ENCODE data around the gene RABGAP1L. TPM values are rescaled to one million over a fixed set of nuclear protein-coding genes. Genes with fewer than 3 reads are reported as not detected.
"Not testable (repeated sequence)": the region's sequence is repeated elsewhere in the genome, so short reads cannot be mapped to it uniquely, and the experiment has no call there.

The RABGAP1L gene
- total RNA-seq, 1 donor from 2014 or later = 28.8 TPM

DNA sequence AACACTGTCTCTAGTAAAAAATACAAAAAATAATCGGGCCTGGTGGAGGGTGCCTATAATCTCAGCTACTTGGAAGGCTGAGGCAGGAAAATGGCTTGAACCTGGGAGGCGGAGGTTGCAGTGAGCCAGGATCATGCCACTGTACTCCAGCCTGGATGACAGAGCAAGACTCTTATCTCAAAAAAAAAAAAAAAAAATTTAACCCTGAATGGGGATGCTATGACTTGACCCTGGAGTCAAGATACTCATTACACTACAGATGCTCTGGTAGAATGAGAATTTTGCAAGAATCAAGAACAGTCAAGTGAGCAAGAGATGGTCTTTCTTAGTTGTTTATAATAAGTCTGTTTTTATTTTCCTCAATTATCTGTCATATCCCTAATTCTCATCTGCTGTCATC lies 542.2 kb downstream of the RABGAP1L start:
- Mint-ChIP-seq H3K36me3 (ENCODE audit: low read depth) (no peaks in the 10 kb centered on the region), H3K9me3 (no peaks in the 10 kb centered on the region), H3K27me3 (ENCODE audit: low read depth) (no peaks in the 10 kb centered on the region), H3K27ac (no peak overlapping the region), H3K4me1 (ENCODE audit: low read depth) (no peaks in the 10 kb centered on the region), H3K4me3 (ENCODE audit: low read depth) (no peak overlapping the region)
- DNase-seq (ENCODE audit: low spot score) = no peak
- intact Hi-C loops (cut with micrococcal nuclease) = no loop called here

GRCh38 chr1:174702011-174702410 lies 542.7 kb downstream of the RABGAP1L start:
- Mint-ChIP-seq H3K4me3 (ENCODE audit: low read depth) (no peak overlapping the region), H3K9me3 (no peaks in the 10 kb centered on the region)
- intact Hi-C loops (cut with micrococcal nuclease) = no loop called here

GRCh38 chr1:174703309-174703708 lies 544.0 kb downstream of the RABGAP1L start:
- no peak for DNase-seq (ENCODE audit: low spot score)
- H3K4me1 Mint-ChIP-seq (ENCODE audit: low read depth) = no peaks in the 10 kb centered on the region
- intact Hi-C loops (cut with micrococcal nuclease) = no loop called here
- no peaks in the 10 kb centered on the region for H3K36me3 Mint-ChIP-seq (ENCODE audit: low read depth)
- H3K9me3 Mint-ChIP-seq = no peaks in the 10 kb centered on the region
- no peaks in the 10 kb centered on the region for H3K27me3 Mint-ChIP-seq (ENCODE audit: low read depth)
- H3K4me3 Mint-ChIP-seq (ENCODE audit: low read depth) = no peak overlapping the region
- H3K27ac Mint-ChIP-seq = no peak overlapping the region

More at GRCh38 chr1:174702011-174702410, 542.7 kb downstream of the RABGAP1L start:
- Mint-ChIP-seq H3K27me3 (ENCODE audit: low read depth) (no peaks in the 10 kb centered on the region), H3K27ac (no peak overlapping the region), H3K4me1 (ENCODE audit: low read depth) (no peaks in the 10 kb centered on the region), H3K36me3 (ENCODE audit: low read depth) (no peaks in the 10 kb centered on the region)
- DNase-seq (ENCODE audit: low spot score) = no peak

- no peak overlapping the region for H3K4me3 Mint-ChIP-seq (ENCODE audit: low read depth)
Measured at GRCh38 chr1:174704300-174704699, 545.0 kb downstream of the RABGAP1L start.

DNA sequence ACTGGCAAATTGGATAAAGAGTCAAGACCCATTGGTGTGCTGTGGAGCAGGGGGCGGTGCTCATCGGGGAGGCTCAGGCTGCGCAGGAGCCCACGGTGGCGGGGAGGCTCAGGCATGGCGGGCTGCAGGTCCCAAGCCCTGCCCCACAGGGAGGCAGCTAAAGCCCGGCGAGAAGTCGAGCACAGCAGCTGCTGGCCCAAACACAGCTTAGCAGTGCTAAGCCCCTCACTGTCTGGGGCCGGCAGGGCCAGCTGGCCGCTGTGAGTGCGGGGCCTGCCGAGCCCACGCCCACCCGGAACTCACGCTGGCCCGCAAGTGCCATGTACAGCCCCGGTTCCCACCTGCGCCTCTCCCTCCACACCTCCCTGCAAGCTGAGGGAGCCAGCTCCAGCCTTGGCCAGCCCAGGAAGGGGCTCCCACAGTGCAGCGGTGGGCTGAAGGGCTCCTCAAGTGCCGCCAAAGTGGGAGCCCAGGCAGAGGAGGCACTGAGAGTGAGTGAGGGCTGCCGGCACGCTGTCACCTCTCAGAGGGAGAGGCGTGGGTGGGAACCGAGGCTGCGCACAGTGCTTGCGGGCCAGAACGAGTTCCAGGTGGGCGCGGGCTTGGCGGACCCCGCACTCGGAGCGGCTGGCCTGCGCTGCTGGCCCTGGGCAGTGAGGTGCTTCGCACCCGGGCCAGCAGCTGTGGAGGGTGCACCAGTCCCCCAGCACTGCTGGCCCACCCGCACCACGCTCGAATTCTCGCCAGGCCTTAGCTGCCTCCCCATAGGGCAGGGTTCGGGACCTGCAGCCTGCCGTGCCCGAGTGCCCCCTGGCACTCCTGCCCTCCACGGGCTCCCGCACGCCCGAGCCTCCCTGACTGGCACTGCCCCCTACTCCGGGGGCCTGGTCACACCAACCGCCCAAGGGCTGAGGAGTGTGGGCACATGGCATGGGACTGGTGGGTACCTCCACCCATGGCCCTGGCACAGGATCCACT lies 551.8 kb downstream of the RABGAP1L start:
- Mint-ChIP-seq H3K36me3 (ENCODE audit: low read depth) (no peaks in the 10 kb centered on the region), H3K4me3 (ENCODE audit: low read depth) (no peak overlapping the region), H3K4me1 (ENCODE audit: low read depth) (no peaks in the 10 kb centered on the region), H3K27ac (no peak overlapping the region), H3K27me3 (ENCODE audit: low read depth) (no peaks in the 10 kb centered on the region), H3K9me3 (peaks cover 3% of the 10 kb centered on the region)
- intact Hi-C loops (cut with micrococcal nuclease) = no loop called here
- no peak for DNase-seq (ENCODE audit: low spot score)

More at GRCh38 chr1:174704300-174704699, 545.0 kb downstream of the RABGAP1L start:
- Mint-ChIP-seq H3K36me3 (ENCODE audit: low read depth) (no peaks in the 10 kb centered on the region), H3K27me3 (ENCODE audit: low read depth) (no peaks in the 10 kb centered on the region), H3K9me3 (no peaks in the 10 kb centered on the region), H3K27ac (no peak overlapping the region), H3K4me1 (ENCODE audit: low read depth) (no peaks in the 10 kb centered on the region)
- intact Hi-C loops (cut with micrococcal nuclease) = no loop called here
- DNase-seq (ENCODE audit: low spot score) = no peak

DNA sequence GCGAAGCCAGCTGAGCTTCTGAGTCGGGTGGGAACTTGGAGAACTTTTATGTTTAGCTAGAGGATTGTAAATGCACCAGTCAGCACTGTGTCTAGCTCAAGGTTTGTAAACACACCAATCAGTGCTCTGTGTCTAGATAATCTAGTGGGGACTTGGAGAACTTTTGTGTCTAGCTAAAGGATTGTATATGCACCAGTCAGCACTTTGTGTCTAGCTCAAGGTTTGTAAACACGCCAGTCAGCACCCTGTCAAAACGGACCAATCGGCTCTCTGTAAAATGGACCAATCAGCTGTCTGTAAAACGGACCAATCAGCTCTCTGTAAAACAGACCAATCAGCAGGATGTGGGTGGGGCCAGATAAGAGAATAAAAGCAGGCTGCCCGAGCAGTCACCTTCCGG lies 552.5 kb downstream of the RABGAP1L start:
- H3K27me3 Mint-ChIP-seq (ENCODE audit: low read depth); H3K36me3 Mint-ChIP-seq (ENCODE audit: low read depth); H3K4me1 Mint-ChIP-seq (ENCODE audit: low read depth); H3K9me3 Mint-ChIP-seq; H3K4me3 Mint-ChIP-seq (ENCODE audit: low read depth); H3K27ac Mint-ChIP-seq; intact Hi-C loops (cut with micrococcal nuclease); DNase-seq (ENCODE audit: low spot score): not testable (repeated sequence)

DNA sequence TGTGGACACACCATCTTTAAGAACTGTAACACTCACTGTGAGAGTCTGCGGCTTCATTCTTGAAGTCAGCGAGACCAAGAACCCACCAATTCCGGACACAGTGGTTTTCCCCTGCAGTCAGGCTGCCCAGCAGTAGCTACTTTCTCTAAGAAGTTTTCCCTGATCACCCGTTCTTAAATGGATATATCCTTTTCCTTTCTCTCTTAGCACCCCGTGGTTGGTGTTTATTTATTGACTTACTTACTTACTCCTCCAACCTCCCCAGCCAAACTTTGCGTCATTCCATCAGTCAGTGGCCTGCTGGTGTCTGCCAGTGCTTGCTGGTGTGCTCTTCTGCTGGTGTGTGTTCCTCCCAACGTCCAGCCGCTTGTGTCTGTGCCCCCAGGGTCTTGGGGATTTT lies 553.2 kb downstream of the RABGAP1L start:
- Mint-ChIP-seq H3K9me3 (peaks cover 3% of the 10 kb centered on the region), H3K4me1 (ENCODE audit: low read depth) (no peaks in the 10 kb centered on the region), H3K36me3 (ENCODE audit: low read depth) (no peaks in the 10 kb centered on the region), H3K27me3 (ENCODE audit: low read depth) (no peaks in the 10 kb centered on the region), H3K27ac (no peak overlapping the region), H3K4me3 (ENCODE audit: low read depth) (no peak overlapping the region)
- DNase-seq (ENCODE audit: low spot score) = no peak
- intact Hi-C loops (cut with micrococcal nuclease) = no loop called here

DNA sequence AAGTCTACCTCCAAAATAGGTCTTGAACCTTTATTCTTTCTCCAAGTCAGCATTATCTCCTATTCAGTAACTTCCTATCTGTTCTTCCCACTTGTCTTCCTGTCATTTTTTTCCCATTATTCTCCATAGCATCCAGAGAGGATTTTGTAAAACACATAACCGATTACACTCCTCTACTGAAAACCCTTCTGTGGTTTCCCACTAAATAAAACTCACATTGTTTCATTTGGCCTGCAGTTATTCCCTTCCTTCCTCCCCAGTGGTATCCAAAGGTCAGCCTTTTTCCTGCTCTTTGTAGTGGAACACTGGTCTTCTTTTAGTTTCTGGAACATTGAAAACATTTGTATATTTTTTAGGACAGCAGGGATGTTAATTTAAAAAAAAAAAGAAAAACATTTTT lies 554.5 kb downstream of the RABGAP1L start:
- Mint-ChIP-seq H3K27ac (no peak overlapping the region), H3K9me3 (peaks cover 3% of the 10 kb centered on the region), H3K36me3 (ENCODE audit: low read depth) (no peaks in the 10 kb centered on the region), H3K4me1 (ENCODE audit: low read depth) (no peaks in the 10 kb centered on the region), H3K4me3 (ENCODE audit: low read depth) (no peak overlapping the region), H3K27me3 (ENCODE audit: low read depth) (no peaks in the 10 kb centered on the region)
- no peak for DNase-seq (ENCODE audit: low spot score)
- intact Hi-C loops (cut with micrococcal nuclease) = no loop called here

- H3K9me3 Mint-ChIP-seq = no peaks in the 10 kb centered on the region
- intact Hi-C loops (cut with micrococcal nuclease) = no loop called here
- H3K4me3 Mint-ChIP-seq (ENCODE audit: low read depth) = no peak overlapping the region
- DNase-seq (ENCODE audit: low spot score) = no peak
- no peaks in the 10 kb centered on the region for H3K4me1 Mint-ChIP-seq (ENCODE audit: low read depth)
- H3K27ac Mint-ChIP-seq = no peak overlapping the region
- peaks cover 3% of the 10 kb centered on the region for H3K27me3 Mint-ChIP-seq (ENCODE audit: low read depth)
- H3K36me3 Mint-ChIP-seq (ENCODE audit: low read depth) = no peaks in the 10 kb centered on the region
Measured at GRCh38 chr1:174719194-174719593, 559.9 kb downstream of the RABGAP1L start.

- no peaks in the 10 kb centered on the region for H3K9me3 Mint-ChIP-seq
- no peak overlapping the region for H3K27ac Mint-ChIP-seq
- no peak overlapping the region for H3K4me3 Mint-ChIP-seq (ENCODE audit: low read depth)
- DNase-seq (ENCODE audit: low spot score) = no peak
- no peaks in the 10 kb centered on the region for H3K36me3 Mint-ChIP-seq (ENCODE audit: low read depth)
- H3K27me3 Mint-ChIP-seq (ENCODE audit: low read depth) = peaks cover 5% of the 10 kb centered on the region
- intact Hi-C loops (cut with micrococcal nuclease) = no loop called here
- H3K4me1 Mint-ChIP-seq (ENCODE audit: low read depth) = peaks cover 2% of the 10 kb centered on the region
Measured at GRCh38 chr1:174720618-174721017, 561.3 kb downstream of the RABGAP1L start.

- DNase-seq (ENCODE audit: low spot score) = no peak
- Mint-ChIP-seq H3K9me3 (no peaks in the 10 kb centered on the region), H3K36me3 (ENCODE audit: low read depth) (no peaks in the 10 kb centered on the region), H3K27ac (no peak overlapping the region), H3K4me3 (ENCODE audit: low read depth) (no peak overlapping the region), H3K4me1 (ENCODE audit: low read depth) (peaks cover 2% of the 10 kb centered on the region), H3K27me3 (ENCODE audit: low read depth) (peaks cover 5% of the 10 kb centered on the region)
- intact Hi-C loops (cut with micrococcal nuclease) = no loop called here
Measured at GRCh38 chr1:174721246-174721645, 561.9 kb downstream of the RABGAP1L start.

DNA sequence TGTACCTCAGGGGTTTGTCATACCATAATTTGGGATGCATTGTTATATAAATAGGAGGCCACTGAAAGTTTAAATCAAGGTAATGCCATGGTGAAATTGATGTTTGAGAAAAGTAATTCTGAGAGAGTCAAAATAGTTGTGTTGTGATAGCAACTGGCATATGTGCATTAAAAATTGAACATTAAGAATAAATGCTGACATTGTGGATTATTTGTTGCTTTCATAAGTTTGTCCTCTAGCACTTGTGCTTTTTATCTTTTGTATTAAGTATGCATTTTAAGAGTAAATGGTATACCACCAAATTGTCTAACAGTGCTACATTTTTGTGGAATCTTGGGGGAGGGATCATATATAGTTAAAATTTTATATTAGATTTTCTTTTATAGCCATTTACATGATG lies 564.5 kb downstream of the RABGAP1L start:
- peaks cover 2% of the 10 kb centered on the region for H3K4me1 Mint-ChIP-seq (ENCODE audit: low read depth)
- no peak overlapping the region for H3K4me3 Mint-ChIP-seq (ENCODE audit: low read depth)
- H3K27me3 Mint-ChIP-seq (ENCODE audit: low read depth) = peaks cover 5% of the 10 kb centered on the region
- no peak for DNase-seq (ENCODE audit: low spot score)
- no peaks in the 10 kb centered on the region for H3K36me3 Mint-ChIP-seq (ENCODE audit: low read depth)
- H3K9me3 Mint-ChIP-seq = no peaks in the 10 kb centered on the region
- intact Hi-C loops (cut with micrococcal nuclease) = no loop called here
- H3K27ac Mint-ChIP-seq = no peak overlapping the region

GRCh38 chr1:174724219-174724618 lies 564.9 kb downstream of the RABGAP1L start:
- DNase-seq (ENCODE audit: low spot score) = no peak
- peaks cover 5% of the 10 kb centered on the region for H3K27me3 Mint-ChIP-seq (ENCODE audit: low read depth)
- no peak overlapping the region for H3K27ac Mint-ChIP-seq
- intact Hi-C loops (cut with micrococcal nuclease) = no loop called here
- H3K4me1 Mint-ChIP-seq (ENCODE audit: low read depth) = peaks cover 2% of the 10 kb centered on the region
- H3K36me3 Mint-ChIP-seq (ENCODE audit: low read depth) = no peaks in the 10 kb centered on the region
- no peaks in the 10 kb centered on the region for H3K9me3 Mint-ChIP-seq
- H3K4me3 Mint-ChIP-seq (ENCODE audit: low read depth) = no peak overlapping the region

All from activated T-helper 2 cell treated with anti-CD3 and anti-CD28 coated beads, Interferon-gamma antibody, Interleukin-2, Interleukin-4, amounts not matched to agents 10 μg/mL and 5 μg/mL and 100 μg/mL, durations not matched to agents 14 hours and 24 hours and 36 hours (primary cell).